Kidney tubule cell (primary cell): Measurements from ENCODE around the gene C1orf198.

ENCODE experiments used
- DNase-seq: peaks from one replicate; pipeline ENCODE4 v3.0.0-alpha.2; 2018; ENCODE audit warnings: low spot score

The C1orf198 gene

GRCh38 chr1:230860617-230861384 lies 7.5 kb downstream of the C1orf198 start:
- DNase-seq = no peak

GRCh38 chr1:230858918-230859729 lies 9.2 kb downstream of the C1orf198 start:
- DNase-seq = no peak

GRCh38 chr1:230858236-230858820 lies 10.0 kb downstream of the C1orf198 start:
- peak; percentile 53 for DNase-seq

GRCh38 chr1:230857822-230858221 lies 10.5 kb downstream of the C1orf198 start:
- peak; percentile 31 for DNase-seq

GRCh38 chr1:230857077-230857476 lies 11.2 kb downstream of the C1orf198 start:
- peak; percentile 22 for DNase-seq

GRCh38 chr1:230855886-230856285 lies 12.4 kb downstream of the C1orf198 start:
- peak; percentile 46 for DNase-seq

GRCh38 chr1:230854423-230854822 lies 13.9 kb downstream of the C1orf198 start:
- DNase-seq = no peak

- no peak for DNase-seq
These were observed 14.6 kb downstream of the C1orf198 start for GRCh38 chr1:230853731-230854130.

GRCh38 chr1:230852959-230853358 lies 15.4 kb downstream of the C1orf198 start:
- DNase-seq = no peak

- peak; percentile 30 for DNase-seq
These were observed 17.0 kb downstream of the C1orf198 start for GRCh38 chr1:230851291-230851691.

GRCh38 chr1:230850547-230850946 lies 17.8 kb downstream of the C1orf198 start:
- DNase-seq = no peak

GRCh38 chr1:230849451-230850224 lies 18.7 kb downstream of the C1orf198 start:
- peak; percentile 82 for DNase-seq

- no peak for DNase-seq
These were observed 20.1 kb downstream of the C1orf198 start for GRCh38 chr1:230848235-230848634.

- DNase-seq = peak; percentile 78
These were observed 23.1 kb downstream of the C1orf198 start for GRCh38 chr1:230845184-230845583.

GRCh38 chr1:230844561-230844960 lies 23.8 kb downstream of the C1orf198 start:
- no peak for DNase-seq

GRCh38 chr1:230843503-230844309 lies 24.6 kb downstream of the C1orf198 start:
- DNase-seq = no peak

- no peak for DNase-seq
These were observed 25.5 kb downstream of the C1orf198 start for GRCh38 chr1:230842801-230843200.

- no peak for DNase-seq
These were observed 29.1 kb downstream of the C1orf198 start for GRCh38 chr1:230839173-230839572.

GRCh38 chr1:230836793-230837192 lies 31.5 kb downstream of the C1orf198 start:
- DNase-seq = no peak

GRCh38 chr1:230836347-230836746 lies 32.0 kb downstream of the C1orf198 start:
- DNase-seq = no peak

- DNase-seq = no peak
These were observed 34.0 kb downstream of the C1orf198 start for GRCh38 chr1:230834292-230834691.
